Endothelial cell (in vitro differentiated cells): ENCODE data around the gene UBASH3B. TPM values are rescaled to one million over a fixed set of nuclear protein-coding genes. Genes with fewer than 3 reads are reported as not detected.

Experiments used
- DNase-seq: peaks from one replicate; pipeline ENCODE4 v3.0.0; 2021; ENCODE audit warnings: low spot score
- H3K27ac Mint-ChIP-seq: one replicate; pipeline ENCODE4 v1.8.0; 2021; ENCODE audit warnings: mixed read lengths, inconsistent platforms; ENCODE audit not compliant: unreplicated experiment
- H3K27me3 Mint-ChIP-seq: one replicate; pipeline ENCODE4 v1.8.0; 2021; ENCODE audit warnings: mild to moderate bottlenecking, moderate library complexity, mixed read lengths, inconsistent platforms; ENCODE audit not compliant: unreplicated experiment
- H3K36me3 Mint-ChIP-seq: one replicate; pipeline ENCODE4 v1.8.0; 2021; ENCODE audit warnings: mild to moderate bottlenecking, low read depth, mixed read lengths, inconsistent platforms; ENCODE audit not compliant: unreplicated experiment
- H3K4me1 Mint-ChIP-seq: one replicate; pipeline ENCODE4 v1.8.0; 2021; ENCODE audit warnings: mild to moderate bottlenecking, mixed read lengths, inconsistent platforms; ENCODE audit not compliant: unreplicated experiment
- H3K4me3 Mint-ChIP-seq: one replicate; pipeline ENCODE4 v1.8.0; 2021; ENCODE audit warnings: mild to moderate bottlenecking, mixed read lengths, inconsistent platforms; ENCODE audit not compliant: unreplicated experiment
- H3K9me3 Mint-ChIP-seq: one replicate; pipeline ENCODE4 v1.8.0; 2021; ENCODE audit warnings: mixed read lengths, inconsistent platforms; ENCODE audit not compliant: unreplicated experiment
- total RNA-seq: library from RNA; stranded (reverse); fragmentation: NEBNext Ultra II Directional; extraction: Animal tissue kit (Norgen Biotek cat#: 25700); gene quantifications from one replicate; pipeline ENCODE4 v1.2.1, GENCODE V29; 2021; ENCODE audit not compliant: unreplicated experiment
- TF ChIP-seq, protein P1 (sequence below): fragments of 200-600 bp; sonication (generic); IDR thresholded peaks from one replicate; pipeline ENCODE4 v1.5.0; 2021; ENCODE audit warnings: antibody characterized with exemption; ENCODE audit not compliant: unreplicated experiment

UBASH3B gene
- total RNA-seq, 1 donor from 2014 or later, result 43.3 TPM

DNA sequence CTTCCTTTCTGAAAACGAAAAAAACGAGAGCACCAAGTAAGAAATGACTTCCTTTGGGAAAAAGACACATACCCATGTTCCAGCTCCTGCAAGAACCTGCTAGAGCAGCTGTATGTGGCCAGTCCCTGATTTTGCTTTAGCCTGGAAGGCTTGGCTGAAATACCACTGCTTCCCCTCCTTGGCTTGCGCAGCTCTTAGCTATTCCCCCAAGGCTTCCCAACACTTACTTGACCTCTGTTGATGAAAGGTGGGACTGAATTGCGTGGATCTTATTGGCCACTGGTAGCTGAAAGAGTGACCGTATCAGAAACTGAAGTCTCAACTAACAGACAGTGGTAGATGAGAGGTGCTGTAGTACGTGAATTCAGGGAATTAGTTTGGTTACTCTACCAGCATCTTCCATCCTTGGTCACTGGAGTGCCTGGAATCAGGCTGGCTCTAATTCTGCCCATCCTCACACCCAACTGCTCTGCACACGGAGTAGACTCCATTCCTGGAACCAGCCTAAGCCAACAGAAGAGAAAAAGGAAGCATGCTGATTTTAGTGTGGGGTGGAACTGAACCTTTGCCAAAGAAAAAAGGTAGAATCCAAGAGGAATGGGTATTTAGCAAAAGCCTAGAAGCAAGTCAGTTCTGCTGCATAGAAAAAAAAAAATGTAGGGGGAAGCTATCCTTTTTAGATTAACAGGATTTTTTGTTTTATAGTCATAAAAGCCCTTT lies 109.0 kb downstream of the UBASH3B start:
- H3K4me1 Mint-ChIP-seq, result peaks cover 2% of the 10 kb centered on the region
- no peaks in the 10 kb centered on the region for H3K9me3 Mint-ChIP-seq
- no peak overlapping the region for H3K27ac Mint-ChIP-seq
- no peak for DNase-seq
- TF ChIP-seq, protein P1, sequence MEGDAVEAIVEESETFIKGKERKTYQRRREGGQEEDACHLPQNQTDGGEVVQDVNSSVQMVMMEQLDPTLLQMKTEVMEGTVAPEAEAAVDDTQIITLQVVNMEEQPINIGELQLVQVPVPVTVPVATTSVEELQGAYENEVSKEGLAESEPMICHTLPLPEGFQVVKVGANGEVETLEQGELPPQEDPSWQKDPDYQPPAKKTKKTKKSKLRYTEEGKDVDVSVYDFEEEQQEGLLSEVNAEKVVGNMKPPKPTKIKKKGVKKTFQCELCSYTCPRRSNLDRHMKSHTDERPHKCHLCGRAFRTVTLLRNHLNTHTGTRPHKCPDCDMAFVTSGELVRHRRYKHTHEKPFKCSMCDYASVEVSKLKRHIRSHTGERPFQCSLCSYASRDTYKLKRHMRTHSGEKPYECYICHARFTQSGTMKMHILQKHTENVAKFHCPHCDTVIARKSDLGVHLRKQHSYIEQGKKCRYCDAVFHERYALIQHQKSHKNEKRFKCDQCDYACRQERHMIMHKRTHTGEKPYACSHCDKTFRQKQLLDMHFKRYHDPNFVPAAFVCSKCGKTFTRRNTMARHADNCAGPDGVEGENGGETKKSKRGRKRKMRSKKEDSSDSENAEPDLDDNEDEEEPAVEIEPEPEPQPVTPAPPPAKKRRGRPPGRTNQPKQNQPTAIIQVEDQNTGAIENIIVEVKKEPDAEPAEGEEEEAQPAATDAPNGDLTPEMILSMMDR, result no peak
- H3K4me3 Mint-ChIP-seq, result no peak overlapping the region
- peaks cover 3% of the 10 kb centered on the region for H3K27me3 Mint-ChIP-seq
- H3K36me3 Mint-ChIP-seq, result no peaks in the 10 kb centered on the region

DNA sequence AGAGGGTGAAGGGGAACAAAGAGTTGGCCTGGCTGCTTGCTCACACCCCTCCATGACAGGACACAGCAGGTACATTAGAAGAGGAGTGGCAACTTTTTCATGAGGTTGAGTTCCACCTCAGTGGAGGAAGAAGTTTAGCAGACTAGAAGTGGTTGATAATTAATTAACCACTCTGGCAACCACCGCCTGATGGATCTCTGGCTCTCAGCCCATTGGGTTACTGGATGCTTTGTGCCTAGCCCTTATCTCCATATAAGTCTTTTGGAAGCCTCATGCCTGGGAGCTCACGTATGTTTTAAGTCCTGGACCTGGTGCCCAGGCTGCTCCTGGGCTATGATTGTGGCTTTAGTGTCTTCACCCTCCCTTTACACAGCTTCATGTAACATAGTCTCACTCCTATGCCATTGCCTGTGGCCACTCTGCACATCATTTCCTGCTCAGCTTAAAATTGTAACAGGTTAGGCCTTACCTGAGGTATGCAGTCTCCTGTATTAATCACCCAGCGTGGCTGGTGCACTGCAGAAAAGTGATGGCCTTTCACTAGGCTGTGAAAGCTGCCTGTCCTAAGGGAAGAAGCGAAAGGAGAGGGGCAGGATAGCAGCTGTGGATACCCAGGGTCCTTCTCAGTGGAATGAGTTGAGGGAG lies 110.1 kb downstream of the UBASH3B start:
- Mint-ChIP-seq H3K4me1 (peaks cover 3% of the 10 kb centered on the region), H3K27ac (no peak overlapping the region), H3K9me3 (no peaks in the 10 kb centered on the region), H3K27me3 (peaks cover 4% of the 10 kb centered on the region), H3K4me3 (no peak overlapping the region), H3K36me3 (no peaks in the 10 kb centered on the region)
- TF ChIP-seq, protein P1, result no peak
- no peak for DNase-seq

DNA sequence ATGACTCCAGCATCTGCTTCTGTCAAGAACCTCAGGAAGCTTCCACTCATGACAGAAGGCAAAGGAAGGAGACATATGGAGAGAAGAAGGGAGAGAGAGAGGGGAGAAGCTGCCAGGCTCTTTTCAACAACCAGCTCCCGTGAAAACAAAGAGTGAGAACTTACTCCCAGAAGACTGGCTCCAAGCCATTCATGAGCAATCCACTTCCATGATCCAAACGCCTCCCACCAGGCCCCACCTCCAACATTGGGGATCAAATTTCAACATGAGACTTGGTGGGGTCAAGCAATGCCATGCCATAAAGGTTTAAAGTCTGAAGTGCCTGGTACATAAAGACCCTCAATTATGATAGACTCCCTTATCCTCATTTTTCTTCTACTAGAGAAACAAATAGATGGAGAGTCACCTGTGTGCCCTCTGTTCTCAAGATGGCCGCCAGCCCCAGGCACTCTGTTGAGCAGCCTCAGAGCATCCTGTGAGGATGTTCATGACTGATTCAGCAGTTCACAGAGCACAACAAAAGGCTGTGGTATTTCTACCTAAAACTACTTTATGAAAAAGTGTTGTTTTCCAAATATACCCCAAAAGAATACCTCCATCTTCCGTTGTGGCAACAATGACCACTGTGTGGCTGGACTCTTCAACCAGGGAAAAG lies 113.7 kb downstream of the UBASH3B start:
- H3K36me3 Mint-ChIP-seq, result no peaks in the 10 kb centered on the region
- no peaks in the 10 kb centered on the region for H3K9me3 Mint-ChIP-seq
- peaks cover 3% of the 10 kb centered on the region for H3K27me3 Mint-ChIP-seq
- no peak overlapping the region for H3K4me3 Mint-ChIP-seq
- no peak for DNase-seq
- TF ChIP-seq, protein P1, result no peak
- no peak overlapping the region for H3K27ac Mint-ChIP-seq
- peaks cover 25% of the 10 kb centered on the region for H3K4me1 Mint-ChIP-seq

DNA sequence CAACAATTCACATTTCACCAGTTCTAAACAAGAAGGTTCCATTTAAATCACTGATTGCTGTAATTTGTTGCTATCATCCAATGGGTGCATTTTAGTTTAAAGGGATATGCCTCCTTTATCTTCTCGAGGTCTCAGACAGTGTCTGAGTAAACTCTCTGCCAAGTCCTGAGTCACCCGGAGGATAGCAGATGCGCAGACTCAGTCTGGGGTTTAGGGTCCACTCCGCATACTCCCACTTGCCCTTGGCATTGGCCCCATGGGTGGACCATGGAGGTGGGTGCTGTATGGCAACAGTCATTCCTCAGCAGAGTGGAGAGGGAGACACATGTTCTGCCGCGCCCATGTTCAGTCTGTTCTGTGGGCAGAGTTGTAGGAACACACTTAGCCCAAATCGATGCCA lies 117.4 kb downstream of the UBASH3B start:
- Mint-ChIP-seq H3K27ac (no peak overlapping the region), H3K4me3 (peak overlapping the region; percentile 31), H3K4me1 (peaks cover 52% of the 10 kb centered on the region), H3K36me3 (peaks cover under 1% of the 10 kb centered on the region), H3K27me3 (peaks cover 3% of the 10 kb centered on the region), H3K9me3 (no peaks in the 10 kb centered on the region)
- no peak for DNase-seq
- TF ChIP-seq, protein P1, result no peak
